PC-3 (cell line): ENCODE measurements around the gene UBAC2. TPM values are rescaled to one million over a fixed set of nuclear protein-coding genes. Genes with fewer than 3 reads are reported as not detected.

Source experiments
- ATAC-seq: fragments of 200-7000 bp; cut with Tn5 transposase; 2 replicates; pipeline ENCODE4 v1.9.1; 2020; ENCODE audit warnings: mild to moderate bottlenecking, moderate library complexity
- BruUV-seq: library from RNA; stranded (reverse); fragments of 400-500 nt; replicated peaks from 2 replicates; lab custom pipeline; 2021; lab: Mats Ljungman, UMichigan
- CTCF ChIA-PET: fragments of 300-600 bp; sonication (Branson Sonifier 250); formaldehyde crosslinking; loops from one replicate; lab custom pipeline; 2022; ENCODE audit warnings: antibody characterized with exemption; lab: Charles Lee
- POLR2A ChIA-PET: fragments of 300-600 bp; sonication (Branson Sonifier 250); formaldehyde crosslinking; loops from one replicate; lab custom pipeline; 2022; ENCODE audit warnings: antibody characterized with exemption; ENCODE audit not compliant: unreplicated experiment; lab: Charles Lee
- DNase-seq: peaks from one replicate; pipeline ENCODE4 v3.0.0-alpha.2; 2015
- H2AFZ ChIP-seq: fragments of 300-600 bp; sonication (generic); 2 replicates; pipeline ENCODE4 v1.6.0; 2016; ENCODE audit warnings: antibody characterized with exemption, low read length
- H3F3A ChIP-seq: fragments of 300-600 bp; sonication (generic); one replicate; pipeline ENCODE4 v1.6.0; 2017; ENCODE audit warnings: antibody characterized with exemption, low read length, control low read depth, mild to moderate bottlenecking; ENCODE audit not compliant: unreplicated experiment
- H3K27ac ChIP-seq: fragments of 300-600 bp; sonication (generic); 2 replicates; pipeline ENCODE4 v1.5.1; 2016; ENCODE audit warnings: mild to moderate bottlenecking, low read length
- H3K27me3 ChIP-seq: fragments of 300-600 bp; sonication (generic); 2 replicates; pipeline ENCODE4 v1.6.1; 2016; ENCODE audit warnings: low read length, mixed read lengths
- H3K36me3 ChIP-seq: fragments of 300-600 bp; sonication (generic); 2 replicates; pipeline ENCODE4 v1.6.1; 2016; ENCODE audit warnings: low read depth, mixed run types, low read length, mixed read lengths
- H3K4me1 ChIP-seq: fragments of 300-600 bp; sonication (generic); 2 replicates; pipeline ENCODE4 v1.5.1; 2016; ENCODE audit warnings: low read length; ENCODE audit not compliant: insufficient read depth
- H3K4me2 ChIP-seq: fragments of 300-600 bp; sonication (generic); 2 replicates; pipeline ENCODE4 v1.6.0; 2016; ENCODE audit warnings: low read length
- H3K4me3 ChIP-seq: fragments of 300-600 bp; sonication (generic); 2 replicates; pipeline ENCODE4 v1.5.1; 2016; ENCODE audit warnings: mild to moderate bottlenecking, low read length, mixed read lengths
- H3K79me2 ChIP-seq: fragments of 300-600 bp; sonication (generic); 2 replicates; pipeline ENCODE4 v1.6.1; 2017; ENCODE audit warnings: low read length, mixed read lengths
- H3K9ac ChIP-seq: fragments of 300-600 bp; sonication (generic); 2 replicates; pipeline ENCODE4 v1.6.0; 2016; ENCODE audit warnings: mild to moderate bottlenecking, low read length
- H3K9me2 ChIP-seq: fragments of 300-600 bp; sonication (generic); replicated peaks from 2 replicates; pipeline ENCODE4 v1.6.1; 2016; ENCODE audit warnings: mixed run types, low read length, mixed read lengths
- H3K9me3 ChIP-seq: fragments of 300-600 bp; sonication (generic); 2 replicates; pipeline ENCODE4 v1.6.1; 2016; ENCODE audit warnings: low read length, mixed read lengths
- H4K20me1 ChIP-seq: fragments of 300-600 bp; sonication (generic); 2 replicates; pipeline ENCODE4 v1.6.1; 2016; ENCODE audit warnings: low read length, mixed read lengths
- CTCF ChIP-seq: fragments of 300-600 bp; sonication (generic); conservative IDR thresholded peaks from 2 replicates; pipeline ENCODE4 v1.5.1; 2017; ENCODE audit warnings: antibody characterized with exemption, low read depth, mild to moderate bottlenecking, low read length
- EZH2 ChIP-seq: fragments of 300-600 bp; sonication (generic); IDR thresholded peaks from one replicate; pipeline ENCODE4 v1.6.1; 2017; ENCODE audit warnings: antibody characterized with exemption, mild to moderate bottlenecking, low read length; ENCODE audit not compliant: unreplicated experiment
- EZH2phosphoT487 ChIP-seq: fragments of 300-600 bp; sonication (generic); IDR thresholded peaks from 2 replicates; pipeline ENCODE4 v1.6.1; 2018; ENCODE audit warnings: mild to moderate bottlenecking, antibody characterized with exemption, low read length, borderline replicate concordance
- intact Hi-C: fragments of 100-400 bp; cut with micrococcal nuclease; formaldehyde crosslinking; loops from 2 replicates; pipeline ENCODE4 v1.9.0; 2023
- total RNA-seq: library from RNA; depleted of rRNA; stranded (reverse); fragments of >200 nt; gene quantifications from 2 replicates; pipeline ENCODE4 v1.2.3, GENCODE V29; 2014

UBAC2 gene
- total RNA-seq, 1 experiment from 2014 or later: 34.5 TPM

DNA sequence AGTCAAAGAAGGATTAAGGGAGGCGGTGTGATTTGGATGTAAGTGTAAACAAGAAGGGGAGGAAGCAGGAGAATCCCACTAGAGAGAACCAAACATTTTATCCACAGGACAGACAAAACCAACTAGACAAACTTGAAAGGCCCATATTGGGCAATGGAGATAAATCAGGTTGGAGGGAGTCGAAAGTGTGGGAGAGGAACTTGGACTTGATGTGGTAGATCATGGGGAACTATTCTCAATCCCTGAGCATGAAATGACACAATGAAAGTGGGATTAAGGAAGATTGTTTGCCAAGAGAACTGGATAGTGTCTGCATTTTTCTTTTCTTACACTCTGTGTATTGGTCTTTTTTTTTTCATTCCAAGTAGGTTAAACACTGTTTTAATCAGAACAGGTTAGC is 88.6 kb downstream of the UBAC2 start:
- no peaks in the 10 kb centered on the region for H3K79me2 ChIP-seq
- H3K9ac ChIP-seq: no peak overlapping the region
- no peaks in the 10 kb centered on the region for H3K9me3 ChIP-seq
- H3K4me1 ChIP-seq: no peaks in the 10 kb centered on the region
- H3K4me3 ChIP-seq: no peak overlapping the region
- no peaks in the 10 kb centered on the region for H4K20me1 ChIP-seq
- no peaks in the 10 kb centered on the region for H3K27me3 ChIP-seq
- H2AFZ ChIP-seq: no peak overlapping the region
- DNase-seq (no peak), ATAC-seq (no peak)
- no peaks in the 10 kb centered on the region for H3K36me3 ChIP-seq
- ChIA-PET CTCF (no interaction called here), POLR2A (no interaction called here)
- no peaks in the 10 kb centered on the region for H3K9me2 ChIP-seq
- intact Hi-C loops: no loop called here
- H3K4me2 ChIP-seq: no peak overlapping the region
- TF ChIP-seq EZH2phosphoT487 (no peak), CTCF (no peak), EZH2 (no peak)
- H3K27ac ChIP-seq: no peak overlapping the region
- H3F3A ChIP-seq: no peaks in the 10 kb centered on the region
- no TSS peak for BruUV-seq

DNA sequence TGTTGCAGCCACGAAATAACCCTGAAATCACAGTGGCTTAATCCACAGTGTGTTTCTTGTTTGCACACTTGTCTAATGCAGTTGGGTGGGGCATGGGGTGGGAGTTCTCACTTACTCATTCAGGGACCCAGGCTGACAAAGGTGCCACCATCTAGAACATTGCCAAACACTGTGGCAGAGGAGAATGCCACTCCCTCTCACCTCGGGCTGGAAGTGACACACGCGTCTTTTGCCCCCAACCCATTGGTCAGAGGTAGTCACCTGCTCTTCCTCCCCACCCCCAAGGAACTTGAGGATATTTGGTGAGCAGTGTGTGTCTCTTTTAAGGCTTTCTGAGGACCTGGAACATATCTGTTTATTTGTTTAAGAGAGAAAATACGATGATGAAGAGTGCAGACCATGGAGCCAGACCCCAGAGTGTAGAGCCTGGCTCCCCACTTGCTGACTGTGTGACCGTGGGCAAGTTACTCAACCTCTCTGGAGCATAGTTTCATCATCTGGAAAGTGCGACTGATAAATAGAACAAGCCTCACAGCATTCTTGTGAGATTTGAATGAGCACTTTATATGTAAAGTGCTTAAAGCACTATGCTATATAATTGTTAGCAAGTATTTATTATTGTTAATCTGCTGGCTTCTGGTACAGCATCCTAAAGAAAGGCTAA is 89.2 kb downstream of the UBAC2 start:
- no peaks in the 10 kb centered on the region for H3F3A ChIP-seq

More for the DNA sequence above, 89.2 kb downstream of the UBAC2 start:
- no TSS peak for BruUV-seq
- no peak overlapping the region for H3K4me2 ChIP-seq
- ATAC-seq: no peak
- ChIA-PET POLR2A (no interaction called here), CTCF (no interaction called here)
- no peaks in the 10 kb centered on the region for H3K36me3 ChIP-seq
- no peak overlapping the region for H3K4me3 ChIP-seq
- no peaks in the 10 kb centered on the region for H4K20me1 ChIP-seq
- H3K9me3 ChIP-seq: no peaks in the 10 kb centered on the region
- no peak overlapping the region for H3K27ac ChIP-seq
- TF ChIP-seq CTCF: no peak
- TF ChIP-seq EZH2phosphoT487: no peak
- no peak for TF ChIP-seq EZH2
- H3K9me2 ChIP-seq: no peaks in the 10 kb centered on the region
- intact Hi-C loops: no loop called here
- no peak overlapping the region for H3K9ac ChIP-seq
- no peaks in the 10 kb centered on the region for H3K27me3 ChIP-seq
- no peak for DNase-seq
- no peaks in the 10 kb centered on the region for H3K4me1 ChIP-seq
- H2AFZ ChIP-seq: no peak overlapping the region
- no peaks in the 10 kb centered on the region for H3K79me2 ChIP-seq
